OCI-LY1 (cell line): Measurements from ENCODE around the gene PYCARD.

Experiments
- CTCF ChIP-seq: fragments of 200-600 bp; sonication (generic), shearing (Covaris generic); IDR thresholded peaks from 2 replicates; pipeline ENCODE4 v1.5.1; 2017; ENCODE audit warnings: mild to moderate bottlenecking, antibody characterized with exemption, low read length, moderate library complexity, mixed read lengths
- EZH2 ChIP-seq: fragments of 200-600 bp; sonication (generic), shearing (Covaris generic); IDR thresholded peaks from 2 replicates; pipeline ENCODE4 v1.8.0; 2017; ENCODE audit warnings: borderline replicate concordance, mixed run types, mild to moderate bottlenecking, antibody characterized with exemption, low read length, moderate library complexity, mixed read lengths

- TF ChIP-seq CTCF: no peak
- no peak for TF ChIP-seq EZH2
Measured at GRCh38 chr16:31216422-31217135, 14.0 kb upstream of the PYCARD start, which contains the start of gene PYDC1.
